Stimulated activated CD4-positive, alpha-beta T cell treated with anti-CD3 and anti-CD28 coated beads, Interleukin-1b, Interleukin-23, amount 100 ng/mL, for 24 hours (primary cell): ENCODE data around the gene GPR137.
A peak's percentile ranks its signal among the peaks of the same experiment; 100 is the strongest.

Experiments used
- DNase-seq, 4 experiments: peaks; one replicate each; pipeline ENCODE4 v3.0.0-alpha.2; 2020; ENCODE audit warnings: low read depth in 4 of 4, low spot score in 1 of 4

GPR137 gene

DNA sequence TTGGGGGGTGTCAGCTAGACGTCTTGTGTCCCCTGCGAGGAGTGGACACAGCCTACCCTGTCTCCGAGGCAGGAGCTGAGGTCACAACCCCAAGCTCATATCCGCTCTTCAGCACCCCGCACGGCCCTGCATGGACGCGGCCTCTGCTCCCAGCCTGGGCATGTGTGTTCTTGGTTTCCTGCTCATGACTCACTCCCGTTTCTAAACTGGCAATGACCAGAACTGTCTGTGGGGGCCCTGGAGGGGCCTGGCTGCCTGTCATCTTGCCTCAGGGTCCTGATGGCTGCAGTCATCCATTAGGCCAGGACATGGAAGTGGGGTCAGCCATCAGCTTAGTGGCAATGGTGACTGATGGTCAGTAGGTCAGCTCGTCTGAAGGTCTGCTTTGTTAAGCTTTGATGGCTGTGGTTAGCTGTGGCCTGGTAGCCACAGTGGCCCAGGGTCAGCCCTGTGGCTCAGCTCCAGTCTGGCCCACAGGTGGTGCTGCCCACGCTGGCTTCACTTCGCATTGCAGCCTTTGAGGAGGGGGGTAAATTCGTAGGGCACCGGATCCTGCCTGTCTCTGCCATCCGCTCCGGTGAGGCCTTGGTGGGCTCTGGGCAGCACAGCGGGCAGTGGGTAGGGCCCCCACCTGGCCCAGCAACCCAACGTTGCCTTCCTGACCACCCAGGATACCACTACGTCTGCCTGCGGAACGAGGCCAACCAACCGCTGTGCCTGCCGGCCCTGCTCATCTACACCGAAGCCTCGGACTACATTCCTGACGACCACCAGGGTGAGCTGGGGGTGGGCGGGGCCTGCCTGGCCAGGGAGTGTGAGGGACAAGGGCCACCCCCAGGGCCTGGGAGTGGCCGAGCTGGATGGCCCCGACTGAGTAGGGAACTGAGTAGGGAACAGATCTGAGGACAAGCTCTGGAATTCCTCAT, 22.4 kb upstream of the GPR137 start:
- DNase-seq = no peak

DNA sequence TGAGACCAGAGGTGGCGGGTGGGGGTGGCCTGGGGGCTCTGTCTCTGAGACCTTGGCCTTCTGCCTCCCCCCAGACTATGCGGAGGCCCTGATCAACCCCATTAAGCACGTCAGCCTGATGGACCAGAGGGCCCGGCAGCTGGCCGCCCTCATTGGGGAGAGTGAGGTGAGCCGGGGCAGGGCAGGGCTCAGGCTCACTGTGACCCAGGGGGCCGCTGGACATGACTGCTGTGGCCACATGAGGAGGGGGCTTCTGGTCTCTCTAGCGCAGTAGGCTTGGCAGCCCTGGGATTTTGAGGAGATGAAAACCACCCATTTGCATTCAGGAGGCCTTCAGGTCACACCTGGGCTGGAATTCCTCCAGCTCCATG, 21.7 kb upstream of the GPR137 start:
- no peak for DNase-seq

DNA sequence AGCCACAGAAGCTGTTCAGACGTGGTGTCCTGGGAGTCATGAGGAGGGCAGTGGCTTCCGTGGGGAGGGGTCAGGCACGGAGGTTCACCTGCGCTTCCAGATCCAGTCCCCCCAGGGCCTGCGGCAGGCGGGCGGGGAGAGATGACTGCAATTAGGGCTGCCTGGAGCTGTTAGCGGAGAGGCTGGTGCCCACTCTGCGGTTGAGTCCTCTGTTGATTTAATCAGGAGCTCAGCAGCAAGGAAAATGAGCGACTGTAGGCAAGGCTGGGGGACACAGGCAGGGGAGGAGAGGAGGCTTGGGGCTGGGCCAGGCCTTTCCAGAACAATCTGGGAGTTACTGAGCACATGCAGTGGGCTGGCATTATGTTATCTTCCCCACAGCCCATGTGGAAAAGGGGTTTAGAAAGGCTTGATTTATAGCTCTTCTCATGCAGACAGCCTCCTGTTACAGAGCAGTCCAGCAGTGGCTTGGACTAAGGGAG, 21.2 kb upstream of the GPR137 start:
- no peak for DNase-seq

DNA sequence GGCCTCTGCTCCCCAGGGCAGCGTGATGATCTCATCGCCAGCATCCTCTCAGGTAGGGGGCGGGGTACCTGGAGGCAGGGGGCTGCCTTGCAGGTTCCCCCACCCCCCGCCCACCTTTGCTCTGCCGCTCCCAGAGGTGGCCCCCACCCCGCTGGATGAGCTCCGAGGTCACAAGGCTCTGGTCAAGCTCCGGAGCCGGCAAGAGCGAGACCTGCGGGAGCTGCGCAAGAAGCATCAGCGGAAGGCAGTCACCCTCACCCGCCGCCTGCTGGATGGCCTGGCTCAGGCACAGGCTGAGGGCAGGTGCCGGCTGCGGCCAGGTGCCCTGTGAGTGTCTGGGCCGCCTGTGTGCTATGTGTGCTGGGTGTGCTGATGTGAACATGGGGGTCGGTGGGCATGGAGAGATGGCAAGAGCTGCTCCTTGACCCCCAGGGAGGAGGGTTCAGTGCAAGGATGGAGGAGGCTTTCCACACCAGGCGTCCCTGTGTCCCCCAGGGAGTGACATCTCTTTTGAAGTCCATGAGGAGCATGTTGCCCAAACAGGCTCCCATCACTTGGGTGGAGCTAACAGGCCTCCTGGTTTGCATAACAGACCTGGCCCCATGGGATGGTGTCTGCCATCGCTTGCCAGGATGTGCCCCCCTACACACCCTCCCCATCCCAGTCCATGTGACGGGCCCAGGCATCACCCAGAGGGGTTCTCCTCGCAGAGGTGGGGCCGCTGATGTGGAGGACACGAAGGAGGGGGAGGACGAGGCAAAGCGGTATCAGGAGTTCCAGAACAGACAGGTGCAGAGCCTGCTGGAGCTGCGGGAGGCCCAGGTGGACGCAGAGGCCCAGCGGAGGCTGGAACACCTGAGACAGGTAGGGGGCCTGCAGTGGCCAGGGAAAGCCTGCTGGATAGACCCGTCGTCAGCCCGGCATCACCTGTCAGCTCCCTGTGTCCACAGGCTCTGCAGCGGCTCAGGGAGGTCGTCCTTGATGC, 20.2 kb upstream of the GPR137 start:
- no peak for DNase-seq

DNA sequence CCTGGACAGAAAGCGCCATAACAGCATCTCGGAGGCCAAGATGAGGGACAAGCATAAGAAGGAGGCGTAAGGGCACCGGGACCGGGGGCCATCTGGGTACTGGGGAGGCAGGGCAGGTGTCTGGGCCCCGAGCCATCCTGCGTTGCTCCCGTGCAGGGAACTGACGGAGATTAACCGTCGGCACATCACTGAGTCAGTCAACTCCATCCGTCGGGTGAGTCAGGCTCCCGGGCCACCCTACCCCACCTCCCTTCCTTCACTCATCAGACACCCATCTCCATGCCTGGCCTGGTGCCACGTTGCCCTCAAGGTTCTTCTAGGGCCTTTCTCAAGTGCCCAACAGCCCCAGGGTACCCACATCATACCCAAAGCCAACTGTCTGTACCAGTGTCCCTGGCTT, 19.3 kb upstream of the GPR137 start:
- no peak for DNase-seq

DNA sequence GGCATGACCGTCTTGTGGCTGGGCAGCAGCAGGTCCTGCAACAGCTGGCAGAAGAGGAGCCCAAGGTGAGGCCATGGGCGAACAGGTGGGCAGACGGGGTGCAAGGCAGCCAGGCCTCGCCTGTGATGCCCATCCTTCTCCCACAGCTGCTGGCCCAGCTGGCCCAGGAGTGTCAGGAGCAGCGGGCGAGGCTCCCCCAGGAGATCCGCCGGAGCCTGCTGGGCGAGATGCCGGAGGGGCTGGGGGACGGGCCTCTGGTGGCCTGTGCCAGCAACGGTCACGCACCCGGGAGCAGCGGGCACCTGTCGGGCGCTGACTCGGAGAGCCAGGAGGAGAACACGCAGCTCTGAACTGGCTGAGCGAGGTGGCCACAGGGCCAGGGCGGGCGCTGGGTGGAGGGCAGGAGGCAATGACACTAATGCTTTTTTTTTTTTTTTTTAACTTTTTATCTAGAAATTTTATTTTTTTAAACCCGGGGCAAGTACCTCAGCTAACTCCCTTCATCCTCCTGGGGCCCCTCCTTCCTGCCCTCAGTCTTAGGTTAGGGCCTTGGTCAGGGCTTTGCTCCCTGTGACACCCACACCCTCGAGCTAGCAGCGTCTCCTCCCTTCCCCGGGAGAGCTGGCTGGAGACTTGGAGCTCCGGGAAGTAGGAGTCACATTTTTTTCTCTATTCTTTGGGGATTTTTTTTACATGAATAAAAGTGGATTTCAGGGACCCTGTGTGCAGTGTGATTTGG, 18.3 kb upstream of the GPR137 start:
- DNase-seq = no peak

DNA sequence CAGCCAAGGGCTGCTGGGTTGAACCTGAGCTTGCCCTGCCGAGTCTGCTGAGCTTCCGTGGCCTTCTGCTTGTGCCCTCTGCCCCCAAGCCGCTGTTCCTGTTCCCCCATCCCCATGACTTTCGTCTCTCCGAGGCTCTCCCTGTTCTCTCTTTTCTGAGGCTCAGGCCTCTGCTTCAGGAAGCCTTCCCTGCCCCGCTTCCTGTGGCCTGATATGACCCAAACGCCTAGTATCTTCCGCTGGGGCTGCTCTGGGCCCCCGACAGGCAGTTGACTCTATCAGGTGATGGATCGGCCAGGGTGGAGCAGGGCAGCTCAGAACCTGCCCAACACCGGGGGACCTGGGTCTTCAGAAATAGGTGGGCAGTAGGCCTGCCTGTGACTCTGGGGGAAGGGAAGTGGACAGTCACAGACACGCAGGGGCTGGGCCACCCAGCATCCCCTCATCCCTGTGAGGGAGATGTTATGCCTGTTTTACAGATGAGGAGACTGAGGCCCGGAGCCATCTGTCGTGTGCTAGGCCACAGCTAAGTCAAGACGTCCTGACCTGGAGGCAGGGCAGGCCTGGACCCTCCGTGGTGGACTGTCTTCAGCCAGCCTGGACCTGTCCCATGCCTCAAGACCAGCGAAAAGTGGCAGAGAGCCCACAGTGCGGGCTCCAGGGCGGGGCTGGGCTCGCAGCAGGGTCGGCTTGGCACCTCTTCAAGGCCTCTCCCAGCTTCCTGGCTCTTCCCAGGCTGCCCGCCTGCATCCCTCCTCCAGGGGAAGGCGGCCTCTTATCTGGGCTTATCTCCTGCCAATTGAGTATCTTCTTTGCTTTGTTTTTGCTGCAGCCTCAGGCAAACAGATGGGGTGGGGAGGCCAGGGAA, 17.4 kb upstream of the GPR137 start:
- DNase-seq = no peak

DNA sequence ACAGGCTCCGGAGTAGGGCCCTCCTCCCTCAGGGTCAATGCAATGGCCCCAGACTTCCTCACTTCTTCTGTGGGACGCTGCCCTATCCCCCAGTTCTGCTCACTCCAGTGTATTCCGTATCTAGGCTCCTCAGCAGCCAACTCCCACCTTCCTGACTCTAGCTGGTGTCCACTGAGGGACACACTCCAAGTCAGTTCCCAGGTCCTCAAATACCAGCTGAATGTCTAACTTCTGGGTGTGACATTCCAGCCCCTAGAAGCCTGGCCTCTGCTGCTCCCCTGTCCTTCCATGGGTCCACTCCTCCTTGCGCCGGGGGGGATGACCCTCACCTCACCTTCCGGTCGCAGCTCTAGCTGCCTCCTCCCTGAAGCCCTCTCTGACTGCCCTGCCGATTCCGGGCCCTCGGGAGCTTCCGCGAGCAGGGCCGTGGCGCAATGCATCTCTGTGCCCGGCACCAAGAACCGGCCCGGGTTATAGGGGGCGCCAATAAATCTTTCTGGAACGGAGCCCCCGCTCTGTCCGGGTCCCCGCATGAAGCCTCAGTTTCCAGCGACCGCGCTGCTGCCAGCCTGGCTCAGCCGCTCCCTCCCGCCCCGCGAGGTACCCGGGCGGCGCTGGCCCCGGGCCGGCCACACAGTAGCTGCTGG, 16.6 kb upstream of the GPR137 start:
- no peak for DNase-seq

DNA sequence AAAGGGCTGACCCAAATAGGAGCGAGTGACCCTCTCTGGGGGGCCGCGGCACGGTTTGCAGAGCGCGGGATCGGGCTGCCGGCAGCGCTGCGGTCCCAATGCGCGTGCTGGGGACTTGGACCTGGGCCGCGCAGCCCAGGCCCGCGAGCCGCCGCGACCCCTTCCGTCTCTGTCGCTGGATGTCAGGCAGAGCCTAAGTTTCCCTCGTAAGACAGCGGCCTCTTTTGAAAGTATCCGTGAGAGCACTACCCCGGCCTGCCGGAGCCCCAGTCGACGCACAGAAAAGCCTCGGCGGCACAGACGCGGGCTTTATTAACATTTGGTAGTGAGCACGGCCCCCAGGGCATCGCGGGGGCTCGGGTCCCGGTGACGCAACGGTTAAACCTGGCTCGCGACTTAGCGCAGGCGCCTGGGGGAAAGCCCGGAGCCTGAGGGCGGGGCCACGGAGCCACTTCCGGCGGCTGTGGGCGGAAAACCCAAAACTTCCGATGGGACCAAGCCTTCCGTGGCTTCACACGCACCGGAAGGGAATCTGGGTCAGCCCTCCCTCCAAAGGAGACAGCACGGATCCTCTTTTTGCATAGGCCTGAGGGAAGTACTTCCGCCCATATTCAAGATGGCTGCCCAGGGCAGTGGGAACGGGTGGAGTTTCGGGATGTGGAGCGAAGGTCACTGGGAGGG, 16.0 kb upstream of the GPR137 start:
- peak; percentile 93 to 98 (median 96) for DNase-seq

DNA sequence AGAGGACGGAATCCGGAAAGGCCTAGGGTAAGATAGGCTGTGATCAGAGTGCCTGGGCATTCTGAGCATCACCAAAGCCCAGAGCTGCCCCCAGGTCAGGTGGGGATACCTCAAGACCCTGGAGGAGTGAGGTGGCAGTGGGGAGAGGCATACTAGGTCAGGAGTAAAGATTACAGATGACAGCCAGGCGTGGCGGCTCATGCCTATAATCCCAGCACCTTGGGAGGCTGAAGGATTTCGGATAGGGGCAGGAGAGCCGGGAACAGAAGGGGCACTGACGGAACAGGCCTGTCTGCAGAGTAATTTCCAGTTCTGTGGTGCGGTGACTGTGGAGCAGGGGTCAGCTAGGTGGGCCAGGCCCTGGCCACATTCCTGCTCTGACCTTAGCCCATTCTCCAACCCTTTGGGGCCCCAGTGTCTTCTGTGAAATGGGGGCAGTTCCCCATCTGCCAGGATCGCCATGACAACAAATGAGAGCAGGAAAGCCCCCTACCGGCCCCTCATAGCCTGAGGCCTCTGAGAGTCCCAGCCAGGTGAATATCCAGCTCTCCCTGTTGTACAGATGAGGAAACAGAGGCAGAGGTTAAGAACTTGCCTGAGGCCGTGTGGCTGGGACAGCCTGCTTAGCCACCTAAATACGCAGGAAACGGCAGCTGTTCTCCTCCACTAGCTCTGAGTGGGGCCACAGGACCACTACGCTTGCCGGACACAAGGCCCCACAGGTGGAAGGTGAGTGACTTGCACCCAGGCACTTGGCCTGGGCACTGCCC, 10.4 kb upstream of the GPR137 start:
- DNase-seq = no peak

DNA sequence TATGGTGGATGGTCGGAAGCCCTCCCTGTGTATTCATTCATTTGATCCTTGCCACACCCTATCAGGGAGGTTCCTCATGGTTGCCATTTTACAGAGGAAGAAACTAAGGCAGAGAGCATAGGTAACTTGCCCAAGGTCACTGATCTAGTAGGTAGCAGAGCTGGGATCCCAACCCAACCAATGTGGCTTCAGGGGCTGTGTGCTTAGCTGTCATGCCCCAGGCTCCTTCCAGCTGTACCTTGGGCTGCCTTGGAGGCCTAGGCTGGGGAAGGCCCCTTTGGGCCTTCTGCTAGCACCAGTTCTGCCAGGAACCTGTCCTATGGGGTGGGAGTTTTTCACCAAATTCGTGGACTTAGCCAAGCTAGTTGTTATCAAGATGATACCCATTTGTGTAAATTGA, 9.8 kb upstream of the GPR137 start:
- DNase-seq = no peak

DNA sequence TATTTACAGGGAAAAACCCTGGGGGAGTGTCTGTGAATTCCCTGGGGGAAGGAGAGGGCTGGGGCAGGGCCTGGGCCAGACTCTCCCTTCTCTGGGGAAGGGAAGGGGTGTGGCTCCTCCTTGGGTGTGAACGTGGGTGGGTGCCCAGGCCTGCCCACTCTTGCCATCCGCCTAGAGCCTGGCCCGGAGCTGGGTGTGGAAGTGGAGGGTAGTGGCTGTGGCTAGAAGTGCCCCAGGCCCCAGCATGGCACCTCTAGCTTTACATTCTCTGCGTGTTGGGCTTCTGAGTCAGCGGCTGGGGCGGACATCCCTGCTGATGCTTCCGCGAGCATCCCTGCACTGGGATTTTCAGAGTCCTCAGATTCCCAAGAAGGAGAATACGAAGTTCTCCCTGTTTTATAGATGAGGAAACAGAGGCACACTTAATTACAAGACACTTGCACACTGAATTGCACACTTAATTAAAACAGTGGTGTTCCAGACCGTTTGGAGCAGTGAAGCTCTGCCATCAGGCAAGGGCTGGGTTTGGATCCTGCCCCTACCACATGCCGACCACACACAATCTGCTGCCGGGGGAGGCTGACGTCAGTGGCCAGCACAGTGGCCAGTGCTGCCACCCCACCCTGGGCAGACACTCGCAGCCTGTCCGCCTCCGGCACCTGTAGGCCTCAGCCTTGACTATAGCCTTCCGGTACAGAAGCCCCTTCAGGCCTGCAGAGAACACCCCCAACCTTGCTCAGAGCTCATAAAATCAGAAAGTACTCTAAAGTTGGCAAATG, 8.8 kb upstream of the GPR137 start:
- no peak for DNase-seq

DNA sequence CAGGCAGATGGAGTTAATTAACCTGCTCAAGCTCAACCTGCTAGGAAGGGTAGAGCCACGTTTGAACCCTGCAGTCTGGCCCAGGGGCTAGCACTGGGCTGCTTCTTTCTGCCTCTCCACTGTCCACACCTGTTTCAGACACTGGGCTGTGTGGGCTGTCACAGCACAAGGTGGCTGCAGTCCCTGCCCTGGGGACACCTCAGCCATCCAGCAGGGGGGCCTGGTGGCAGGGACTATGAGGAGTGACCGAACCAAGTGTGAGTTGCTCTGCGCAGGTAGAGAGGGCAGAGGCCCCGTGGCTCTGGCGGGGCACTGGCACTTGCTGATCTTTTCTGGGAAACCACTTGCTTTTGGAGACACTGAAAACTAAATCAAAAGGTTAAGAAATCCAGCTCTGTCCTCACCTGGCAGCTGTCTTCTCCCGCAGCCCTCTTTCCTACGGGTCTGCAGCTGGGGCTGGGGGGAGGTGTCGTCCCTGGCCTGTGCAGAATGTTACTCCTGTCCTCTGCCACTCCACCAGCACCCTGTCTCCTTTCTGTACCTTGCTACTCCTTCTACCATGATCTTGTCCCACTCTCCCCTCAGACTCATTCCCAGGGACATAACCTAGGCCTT, 7.0 kb upstream of the GPR137 start:
- no peak for DNase-seq

DNA sequence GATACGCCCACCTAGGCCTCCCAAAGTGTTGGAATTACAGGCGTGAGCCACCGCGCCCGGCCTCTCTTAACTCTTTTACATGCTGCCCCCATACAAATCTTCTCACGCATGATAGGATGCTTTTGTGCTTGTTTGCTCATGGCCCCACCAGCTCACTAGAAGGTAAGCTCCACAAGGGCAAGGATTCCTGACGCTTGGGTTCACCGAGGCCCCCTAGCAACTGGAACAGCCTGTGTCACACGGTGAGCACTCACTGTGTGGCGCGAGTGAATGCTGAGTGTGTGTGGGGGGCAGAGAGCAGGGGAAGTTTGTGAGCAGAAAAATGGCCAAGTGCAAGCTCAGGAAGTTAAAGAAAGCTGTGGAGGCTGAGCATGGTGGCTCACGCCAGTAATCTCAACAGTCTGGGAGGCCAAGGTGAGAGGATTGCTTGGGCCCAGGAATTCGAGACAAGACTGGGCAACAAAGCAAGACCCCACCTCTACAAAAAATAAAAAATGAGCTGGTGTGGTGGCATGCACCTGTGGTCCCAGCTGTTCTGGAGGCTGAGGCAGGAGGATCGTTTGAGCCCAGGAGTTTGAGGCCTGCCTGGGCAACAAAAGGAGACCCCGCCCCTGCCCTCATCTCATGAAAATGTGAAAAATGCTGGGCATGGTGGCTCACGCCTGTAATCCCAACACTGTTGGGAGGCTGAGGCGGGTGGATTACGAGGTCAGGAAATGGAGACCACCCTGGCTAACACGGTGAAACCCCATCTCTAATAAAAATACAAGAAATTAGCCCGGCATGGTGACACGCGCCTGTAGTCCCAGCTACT, 3.5 kb upstream of the GPR137 start:
- no peak for DNase-seq

DNA sequence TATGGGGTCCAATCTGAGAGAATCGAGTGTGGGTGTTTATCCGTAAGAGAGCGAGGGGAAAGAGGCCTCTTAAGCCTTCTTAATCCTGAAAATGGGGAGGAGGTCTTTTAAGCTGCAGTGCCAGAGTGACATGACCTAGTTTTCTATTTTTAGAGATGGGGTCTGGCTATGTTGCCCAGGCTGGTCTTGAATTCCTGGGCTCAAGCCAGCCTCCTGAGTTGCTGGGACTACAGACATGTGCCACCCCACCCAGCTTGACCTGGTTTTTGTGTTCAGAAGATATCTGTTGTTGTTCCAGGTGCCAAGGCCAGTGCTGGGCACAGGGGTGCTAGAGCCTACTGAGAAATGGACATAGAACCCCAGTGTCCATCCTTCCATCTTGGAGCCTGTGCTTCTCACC, 2.6 kb upstream of the GPR137 start:
- DNase-seq = no peak
